Vagina (tissue), 2 donors: ENCODE results near the gene PARD6B. TPM values are rescaled to one million over a fixed set of nuclear protein-coding genes. Genes with fewer than 3 reads are reported as not detected.

Experiments
- DNase-seq, 2 donors: peaks; one replicate each; pipeline ENCODE4 v3.0.0-alpha.2; 2017; ENCODE audit errors: extremely low spot score in 2 of 2
- H3K27ac ChIP-seq: fragments of 200-600 bp; sonication (generic); one replicate; pipeline ENCODE4 v1.5.1; 2019
- H3K27me3 ChIP-seq: fragments of 200-600 bp; sonication (generic); one replicate; pipeline ENCODE4 v1.5.1; 2019
- H3K36me3 ChIP-seq, 2 donors: fragments of 200-600 bp; sonication (generic); one replicate each; pipeline ENCODE4 v1.5.1; 2017 to 2019
- H3K4me1 ChIP-seq: fragments of 200-600 bp; sonication (generic); one replicate; pipeline ENCODE4 v1.5.1; 2019
- H3K4me3 ChIP-seq, 2 donors: fragments of 200-600 bp; sonication (generic); 1 replicate in 1 of 2; 2 replicates in 1 of 2; pipeline ENCODE4 v1.5.1; 2016 to 2019
- H3K9me3 ChIP-seq: fragments of 200-600 bp; sonication (generic); one replicate; pipeline ENCODE4 v1.5.1; 2019
- POLR2A ChIP-seq, 2 donors: fragments of 450-650 bp; IDR thresholded peaks; one replicate each; pipeline ENCODE4 v1.6.1; 2017; ENCODE audit warnings: antibody characterized with exemption in 2 of 2, mild to moderate bottlenecking in 2 of 2, moderate library complexity in 2 of 2
- POLR2AphosphoS5 ChIP-seq, 2 donors: sonication (generic); formaldehyde crosslinking; IDR thresholded peaks; one replicate each; pipeline ENCODE4 v1.9.0; 2017; ENCODE audit warnings: antibody characterized with exemption in 2 of 2, mild to moderate bottlenecking in 2 of 2, low read depth in 1 of 2; ENCODE audit not compliant: insufficient read depth in 1 of 2
- intact Hi-C: fragments of 100-400 bp; cut with DNase I; formaldehyde crosslinking; loops from one replicate; pipeline ENCODE4 v1.15.1; 2023
- total RNA-seq: library from RNA; depleted of rRNA; stranded (reverse); fragments of >200 nt; gene quantifications from one replicate; pipeline ENCODE4 v1.2.3, GENCODE V29; 2016
- TF ChIP-seq, protein P1 (sequence below), 3 experiments: fragments of 450-650 bp in 2 of 3; fragments of 200-600 bp in 1 of 3; sonication (generic) in 1 of 3; IDR thresholded peaks; one replicate each; pipeline ENCODE4 v1.5.1; 2017 to 2019; ENCODE audit warnings: antibody characterized with exemption in 3 of 3, mild to moderate bottlenecking in 2 of 3, moderate library complexity in 2 of 3

PARD6B gene
- total RNA-seq, 1 donor from 2014 or later, result 4.7 TPM

DNA sequence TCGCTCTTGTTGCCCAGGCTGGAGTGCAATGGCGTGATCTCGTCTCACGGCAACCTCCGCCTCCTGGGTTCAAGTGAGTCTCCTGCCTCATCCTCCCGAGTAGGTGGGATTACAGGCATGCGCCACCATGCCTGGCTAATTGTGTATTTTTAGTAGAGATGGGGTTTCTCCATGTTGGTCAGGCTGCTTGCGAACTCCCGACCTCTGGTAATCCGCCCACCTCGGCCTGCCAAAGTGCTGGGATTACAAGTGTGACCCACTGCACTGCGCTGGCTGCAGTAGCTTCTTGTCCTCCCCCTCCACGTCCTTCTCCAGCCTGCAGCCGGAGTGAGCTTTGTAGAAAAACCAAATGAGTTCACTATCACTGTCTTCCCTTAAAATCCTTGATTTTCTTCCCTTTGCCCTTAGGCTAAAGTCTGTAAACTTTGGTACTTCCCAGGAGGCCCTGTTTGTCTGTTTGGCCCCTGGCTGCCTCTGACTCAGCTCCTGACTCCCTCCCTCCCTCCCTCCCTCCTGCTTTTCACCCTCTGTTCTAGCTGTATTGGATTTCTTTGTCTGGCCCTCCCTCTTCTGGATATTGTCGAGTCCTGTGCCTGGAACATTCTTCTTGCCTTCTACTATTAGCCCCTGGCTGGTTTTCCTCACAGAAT, 12.9 kb downstream of the PARD6B start:
- peak in 1 of 2 donors; percentile 96 for DNase-seq
- Histone ChIP-seq H3K4me1 (peaks cover 23% of the 10 kb centered on the region), H3K27ac (peak overlapping the region; percentile 65), H3K9me3 (no peaks in the 10 kb centered on the region), H3K27me3 (no peaks in the 10 kb centered on the region), H3K36me3 (no peaks in the 10 kb centered on the region), H3K4me3 (no peak overlapping the region)
- intact Hi-C loops, result loop anchor here (10.0 kb wide), 1 partner anchor 559 kb away; no protein-coding TSS in a partner anchor
- peak in 1 of 2 donors; percentile 64 for TF ChIP-seq POLR2AphosphoS5 (IDR thresholded peaks at IDR 0.05; ENCODE audit: insufficient read depth in 1 of 2, low read depth in 1 of 2)
- TF ChIP-seq, protein P1, sequence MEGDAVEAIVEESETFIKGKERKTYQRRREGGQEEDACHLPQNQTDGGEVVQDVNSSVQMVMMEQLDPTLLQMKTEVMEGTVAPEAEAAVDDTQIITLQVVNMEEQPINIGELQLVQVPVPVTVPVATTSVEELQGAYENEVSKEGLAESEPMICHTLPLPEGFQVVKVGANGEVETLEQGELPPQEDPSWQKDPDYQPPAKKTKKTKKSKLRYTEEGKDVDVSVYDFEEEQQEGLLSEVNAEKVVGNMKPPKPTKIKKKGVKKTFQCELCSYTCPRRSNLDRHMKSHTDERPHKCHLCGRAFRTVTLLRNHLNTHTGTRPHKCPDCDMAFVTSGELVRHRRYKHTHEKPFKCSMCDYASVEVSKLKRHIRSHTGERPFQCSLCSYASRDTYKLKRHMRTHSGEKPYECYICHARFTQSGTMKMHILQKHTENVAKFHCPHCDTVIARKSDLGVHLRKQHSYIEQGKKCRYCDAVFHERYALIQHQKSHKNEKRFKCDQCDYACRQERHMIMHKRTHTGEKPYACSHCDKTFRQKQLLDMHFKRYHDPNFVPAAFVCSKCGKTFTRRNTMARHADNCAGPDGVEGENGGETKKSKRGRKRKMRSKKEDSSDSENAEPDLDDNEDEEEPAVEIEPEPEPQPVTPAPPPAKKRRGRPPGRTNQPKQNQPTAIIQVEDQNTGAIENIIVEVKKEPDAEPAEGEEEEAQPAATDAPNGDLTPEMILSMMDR (IDR thresholded peaks at IDR 0.05), result no peak

DNA sequence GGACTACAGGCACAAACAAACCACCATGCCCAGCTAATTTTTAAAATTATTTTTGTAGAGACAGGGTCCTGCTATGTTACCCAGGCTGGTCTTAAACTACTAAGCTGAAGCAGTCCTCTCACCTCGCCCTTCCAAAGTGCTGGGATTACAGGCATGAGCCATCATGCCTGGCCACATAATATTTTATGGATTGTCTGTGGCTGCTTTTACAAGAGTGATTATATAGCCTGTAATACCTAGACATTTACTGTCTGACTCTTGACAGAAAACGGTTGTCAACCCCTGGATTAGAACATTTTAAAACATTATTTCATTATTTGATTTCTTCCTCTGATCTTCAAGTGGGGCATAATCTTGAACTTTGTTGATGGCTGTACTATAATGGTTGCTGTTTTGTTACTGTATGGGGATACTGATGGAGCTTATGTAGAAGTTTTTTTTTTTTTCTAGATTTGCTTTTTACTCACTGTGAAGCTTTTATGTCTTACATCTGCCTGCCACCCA, 14.3 kb downstream of the PARD6B start:
- H3K4me3 ChIP-seq, result no peak overlapping the region
- H3K4me1 ChIP-seq, result peaks cover 23% of the 10 kb centered on the region
- no peaks in the 10 kb centered on the region for H3K36me3 ChIP-seq
- no peaks in the 10 kb centered on the region for H3K9me3 ChIP-seq
- no peaks in the 10 kb centered on the region for H3K27me3 ChIP-seq
- DNase-seq, result peak in 1 of 2 donors; percentile 49
- TF ChIP-seq POLR2AphosphoS5 (IDR thresholded peaks at IDR 0.05; ENCODE audit: insufficient read depth in 1 of 2, low read depth in 1 of 2) (no peak), POLR2A (IDR thresholded peaks at IDR 0.05) (no peak)
- TF ChIP-seq, protein P1 (IDR thresholded peaks at IDR 0.05), result no peak
- intact Hi-C loops, result loop anchor here (10.0 kb wide), 1 partner anchor 561 kb away; no protein-coding TSS in a partner anchor
- peak overlapping the region; percentile 65 for H3K27ac ChIP-seq

DNA sequence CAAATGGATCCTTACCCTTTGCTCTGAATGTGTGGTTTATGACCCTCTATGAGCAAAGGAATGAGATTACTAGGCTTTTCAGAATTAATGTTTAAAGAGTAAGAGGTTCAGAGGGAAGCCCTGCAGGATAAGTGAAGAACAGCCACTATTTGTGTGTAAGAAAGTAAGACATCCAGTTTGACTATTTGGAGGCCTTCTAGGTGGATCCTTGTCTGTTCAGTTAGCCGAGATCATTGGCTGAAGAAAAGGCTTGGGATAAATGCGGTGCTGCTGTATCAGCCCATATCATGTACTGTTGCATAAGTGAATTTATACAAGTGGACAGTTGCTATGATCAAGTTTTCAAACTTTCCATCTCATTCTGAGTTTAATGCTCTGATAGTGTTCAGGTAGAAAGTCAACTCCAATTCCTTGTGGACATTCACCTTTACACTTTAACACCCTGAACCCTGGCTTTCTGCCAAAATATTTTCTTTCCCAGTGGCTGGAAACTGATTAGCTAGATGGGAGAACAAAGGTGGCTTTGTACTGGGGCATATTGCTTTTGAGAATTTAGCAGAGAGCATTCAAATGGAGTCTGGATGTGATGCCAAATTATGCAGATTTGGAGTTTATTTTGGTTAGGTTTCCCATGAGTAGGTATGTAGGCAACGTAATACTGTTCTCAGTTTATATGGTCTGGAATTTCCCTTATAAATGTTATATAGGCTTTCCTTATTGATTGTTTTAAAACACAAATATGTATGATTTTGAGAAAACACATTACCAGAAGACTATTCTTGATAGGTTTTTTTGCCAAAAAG, 15.0 kb downstream of the PARD6B start:
- Histone ChIP-seq H3K9me3 (no peaks in the 10 kb centered on the region), H3K4me3 (no peak overlapping the region), H3K36me3 (no peaks in the 10 kb centered on the region), H3K27ac (peak overlapping the region; percentile 65), H3K27me3 (no peaks in the 10 kb centered on the region), H3K4me1 (peaks cover 23% of the 10 kb centered on the region)
- TF ChIP-seq POLR2A (IDR thresholded peaks at IDR 0.05) (no peak), POLR2AphosphoS5 (IDR thresholded peaks at IDR 0.05; ENCODE audit: insufficient read depth in 1 of 2, low read depth in 1 of 2) (no peak)
- TF ChIP-seq, protein P1 (IDR thresholded peaks at IDR 0.05), result no peak
- DNase-seq, result peak in 1 of 2 donors; percentile 18
- intact Hi-C loops, result loop anchor here (10.0 kb wide), 1 partner anchor 562 kb away; no protein-coding TSS in a partner anchor

DNA sequence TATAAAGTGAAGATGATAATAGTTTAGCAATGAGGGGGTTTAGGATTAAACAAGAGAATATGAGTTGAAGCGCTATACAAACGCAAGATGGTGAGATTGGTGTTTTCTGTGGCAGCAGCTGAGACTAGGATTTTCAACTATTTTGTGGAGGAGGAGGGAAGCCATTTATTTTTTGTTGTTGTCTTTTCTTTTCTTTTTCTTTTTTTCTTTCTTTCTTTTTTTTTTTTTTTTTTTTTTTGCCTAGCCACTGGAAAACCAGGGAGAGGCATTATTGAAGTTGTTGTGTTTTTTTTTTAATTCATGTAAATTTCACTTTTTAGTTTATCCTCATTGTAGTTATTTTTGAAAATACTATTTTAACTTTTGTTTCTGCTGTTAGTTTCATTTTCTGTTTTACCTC, 15.9 kb downstream of the PARD6B start:
- H3K4me1 ChIP-seq, result peaks cover 23% of the 10 kb centered on the region

More for the DNA sequence above, 15.9 kb downstream of the PARD6B start:
- DNase-seq, result no peak
- no peak overlapping the region for H3K4me3 ChIP-seq
- no peaks in the 10 kb centered on the region for H3K9me3 ChIP-seq
- no peaks in the 10 kb centered on the region for H3K36me3 ChIP-seq
- TF ChIP-seq POLR2AphosphoS5 (IDR thresholded peaks at IDR 0.05; ENCODE audit: insufficient read depth in 1 of 2, low read depth in 1 of 2), result no peak
- TF ChIP-seq, protein P1 (IDR thresholded peaks at IDR 0.05), result no peak
- TF ChIP-seq POLR2A (IDR thresholded peaks at IDR 0.05), result no peak
- H3K27ac ChIP-seq, result no peak overlapping the region
- intact Hi-C loops, result loop anchor here (10.0 kb wide), 1 partner anchor 562 kb away; no protein-coding TSS in a partner anchor
- H3K27me3 ChIP-seq, result no peaks in the 10 kb centered on the region
